GM12875 (cell line): ENCODE results near the gene PAX5.

Experiments used
- H3K4me3 ChIP-seq: one replicate; pipeline ENCODE4 v1.5.1; 2011; ENCODE audit warnings: low read depth, low read length, control low read depth
- TF ChIP-seq, protein P1 (sequence below): IDR thresholded peaks from 2 replicates; pipeline ENCODE4 v1.5.1; 2011; ENCODE audit warnings: low read depth, mild to moderate bottlenecking, control low read depth, inconsistent platforms, low read length, moderate library complexity, borderline replicate concordance; ENCODE audit not compliant: insufficient read depth

PAX5 gene

DNA sequence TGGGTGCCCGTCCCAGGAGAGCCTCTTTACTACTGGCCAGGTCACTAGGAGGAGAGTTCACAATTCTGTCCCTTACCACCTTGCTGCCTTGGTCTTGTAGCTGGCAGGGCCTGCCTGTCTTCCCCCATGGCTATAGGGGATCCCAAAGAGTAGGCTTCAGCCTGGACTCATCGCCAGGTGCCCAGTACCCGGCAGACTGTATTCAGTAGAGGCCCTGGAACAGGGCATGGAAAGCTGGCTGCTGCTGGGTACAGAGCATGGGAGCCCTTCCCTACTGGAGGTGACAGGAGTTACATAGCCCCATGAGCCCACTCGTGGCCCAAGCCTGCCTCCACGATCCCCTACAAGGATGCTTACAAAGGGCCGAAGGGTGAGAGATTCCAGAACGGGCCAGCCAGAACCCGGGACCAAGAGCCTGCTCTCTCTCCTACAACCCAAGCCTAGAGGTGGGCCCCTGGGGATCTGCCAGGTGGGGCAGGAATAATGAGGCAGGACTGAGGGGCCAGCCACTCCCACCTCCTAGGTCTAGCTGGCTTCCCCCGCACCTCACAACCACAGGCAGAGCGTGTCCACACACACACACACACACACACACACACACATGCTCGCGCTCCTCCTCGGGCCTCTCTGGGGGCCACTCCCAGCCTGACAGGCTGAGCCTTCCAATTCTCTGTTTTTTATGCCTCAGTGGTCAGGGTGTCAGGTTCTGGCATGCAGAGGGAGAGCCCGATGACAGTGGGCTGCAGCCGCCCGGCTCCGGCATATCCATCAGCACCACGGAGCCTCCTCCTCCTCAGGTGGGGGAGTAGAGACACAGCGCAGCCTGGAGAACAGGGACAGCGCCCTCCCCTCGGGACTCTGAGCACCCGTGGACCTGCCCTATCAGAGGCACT, 186.0 kb downstream of the PAX5 start:
- H3K4me3 ChIP-seq = no peak overlapping the region
- TF ChIP-seq, protein P1, sequence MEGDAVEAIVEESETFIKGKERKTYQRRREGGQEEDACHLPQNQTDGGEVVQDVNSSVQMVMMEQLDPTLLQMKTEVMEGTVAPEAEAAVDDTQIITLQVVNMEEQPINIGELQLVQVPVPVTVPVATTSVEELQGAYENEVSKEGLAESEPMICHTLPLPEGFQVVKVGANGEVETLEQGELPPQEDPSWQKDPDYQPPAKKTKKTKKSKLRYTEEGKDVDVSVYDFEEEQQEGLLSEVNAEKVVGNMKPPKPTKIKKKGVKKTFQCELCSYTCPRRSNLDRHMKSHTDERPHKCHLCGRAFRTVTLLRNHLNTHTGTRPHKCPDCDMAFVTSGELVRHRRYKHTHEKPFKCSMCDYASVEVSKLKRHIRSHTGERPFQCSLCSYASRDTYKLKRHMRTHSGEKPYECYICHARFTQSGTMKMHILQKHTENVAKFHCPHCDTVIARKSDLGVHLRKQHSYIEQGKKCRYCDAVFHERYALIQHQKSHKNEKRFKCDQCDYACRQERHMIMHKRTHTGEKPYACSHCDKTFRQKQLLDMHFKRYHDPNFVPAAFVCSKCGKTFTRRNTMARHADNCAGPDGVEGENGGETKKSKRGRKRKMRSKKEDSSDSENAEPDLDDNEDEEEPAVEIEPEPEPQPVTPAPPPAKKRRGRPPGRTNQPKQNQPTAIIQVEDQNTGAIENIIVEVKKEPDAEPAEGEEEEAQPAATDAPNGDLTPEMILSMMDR = no peak

DNA sequence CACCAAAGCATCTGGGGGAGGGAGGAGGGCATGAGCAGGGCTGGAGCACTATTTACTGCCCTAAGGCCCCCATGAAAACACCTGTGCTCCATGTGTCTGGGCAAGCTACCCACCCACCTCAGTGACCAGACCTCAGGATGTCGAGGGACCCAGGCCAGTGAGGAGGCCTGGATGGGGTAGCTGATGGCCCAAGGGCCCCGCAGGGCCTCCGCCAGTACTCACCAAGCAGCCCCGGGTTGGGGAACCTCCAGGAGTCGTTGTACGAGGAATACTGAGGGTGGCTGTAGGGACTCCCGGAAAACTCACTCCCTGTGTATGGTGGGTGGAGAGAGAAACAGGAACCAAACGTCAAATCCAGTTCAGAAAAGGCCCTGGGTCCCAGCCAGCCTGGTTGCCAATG, 187.4 kb downstream of the PAX5 start:
- H3K4me3 ChIP-seq = no peak overlapping the region
- TF ChIP-seq, protein P1 = no peak

DNA sequence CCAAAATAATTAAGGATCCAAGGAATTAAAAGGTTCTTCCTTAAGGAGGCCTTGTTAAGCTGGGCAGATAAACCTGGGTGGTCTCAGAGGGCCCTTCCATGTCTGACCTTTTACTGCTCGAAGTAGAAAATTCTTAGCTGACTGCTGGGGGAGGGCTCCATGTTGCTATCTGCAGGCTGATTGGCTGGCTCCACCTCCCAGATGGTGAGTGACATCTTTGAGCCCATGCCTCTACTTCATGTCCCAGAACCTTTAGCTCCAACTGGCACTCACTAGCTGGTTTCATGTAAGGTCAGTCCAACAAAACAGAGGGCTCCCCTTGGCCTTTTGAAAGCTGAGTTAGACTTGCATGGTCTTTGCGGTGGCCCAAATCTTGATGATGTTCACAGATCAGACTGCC, 188.2 kb downstream of the PAX5 start:
- H3K4me3 ChIP-seq = no peak overlapping the region
- TF ChIP-seq, protein P1 = no peak

DNA sequence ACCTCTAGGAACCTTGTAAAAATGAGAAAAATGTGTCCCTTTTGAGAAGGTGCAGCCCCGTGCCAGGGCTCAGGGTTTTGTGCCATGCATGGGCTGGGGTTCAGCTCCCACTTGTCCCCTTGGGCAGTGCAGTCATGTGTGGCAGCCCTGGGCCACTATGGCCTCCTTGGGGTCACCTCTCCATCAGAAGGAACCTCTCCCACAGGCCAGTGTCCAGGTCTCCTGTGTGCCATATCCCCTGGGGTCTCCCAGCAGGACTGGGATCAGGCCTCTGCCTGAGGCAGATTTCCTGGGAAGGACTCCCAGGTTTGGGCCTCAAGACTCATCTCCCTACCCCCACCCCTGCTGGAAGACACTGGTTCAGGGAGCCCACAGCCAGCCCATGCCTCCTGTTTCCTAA, 189.1 kb downstream of the PAX5 start:
- no peak overlapping the region for H3K4me3 ChIP-seq
- TF ChIP-seq, protein P1 = no peak

DNA sequence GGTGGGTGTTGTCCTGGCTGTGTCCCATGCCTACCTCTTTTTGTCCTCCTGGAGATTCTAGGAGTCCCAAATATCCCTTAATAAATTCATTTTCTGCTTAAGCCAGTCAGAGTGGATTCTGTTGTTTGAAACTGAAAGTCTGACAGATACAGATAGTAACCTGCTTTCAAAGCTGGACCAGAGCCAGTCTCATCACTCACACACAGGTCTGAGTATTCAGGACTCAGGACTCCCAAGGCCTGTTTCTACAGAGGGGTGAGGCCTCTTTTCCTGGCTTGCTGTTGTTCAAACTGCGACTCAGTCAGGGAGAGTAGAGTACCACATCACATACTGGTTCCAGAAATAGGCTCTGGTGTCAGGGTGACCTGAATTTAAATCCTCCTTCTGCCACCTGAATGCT, 190.1 kb downstream of the PAX5 start:
- TF ChIP-seq, protein P1 = no peak
- H3K4me3 ChIP-seq = no peak overlapping the region

DNA sequence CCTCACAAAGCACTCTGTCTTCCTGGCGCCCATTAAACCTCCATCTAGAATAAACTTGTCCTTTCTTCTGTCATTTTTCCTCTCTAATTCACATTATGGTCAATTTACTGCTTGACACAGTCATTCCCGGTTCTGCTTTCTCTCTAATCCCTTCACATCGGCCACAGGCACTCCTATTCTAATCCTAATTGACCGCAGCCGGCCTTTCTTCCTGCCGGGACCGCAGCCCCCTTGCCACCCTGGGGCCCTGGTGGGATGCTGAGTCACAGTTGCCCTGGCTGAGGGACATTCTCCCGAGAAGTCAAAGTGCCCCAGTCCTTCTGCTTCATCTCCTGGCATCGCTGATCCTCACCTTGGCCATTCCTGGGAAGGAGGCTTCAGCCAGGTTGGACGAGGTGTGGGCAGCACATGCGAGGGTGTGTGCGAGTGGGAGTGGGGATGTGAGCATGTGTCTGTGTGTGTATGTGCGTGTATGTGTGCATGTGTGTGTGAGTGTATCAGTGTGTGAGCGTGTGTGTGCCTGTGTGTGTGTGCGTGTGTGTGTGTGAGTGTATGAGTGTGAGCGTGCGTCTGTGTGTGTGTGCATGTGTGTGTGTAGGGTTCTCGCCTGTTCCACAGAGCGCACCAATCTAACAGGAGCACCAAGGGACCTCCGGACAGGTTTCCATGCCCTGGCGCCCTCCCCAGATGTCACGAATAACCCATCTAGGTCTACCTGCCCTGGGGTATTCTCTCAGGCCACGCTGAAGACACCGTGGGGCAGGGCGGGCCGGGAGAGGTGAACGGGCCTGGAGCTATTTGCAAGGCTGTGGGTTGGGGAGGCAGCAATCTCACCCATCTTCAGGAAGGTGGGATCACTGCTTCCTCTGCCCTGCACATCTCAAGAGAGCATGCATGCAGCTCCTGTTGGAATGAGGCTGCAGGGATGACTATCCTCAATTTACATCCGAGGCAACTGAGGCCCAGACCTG, 191.2 kb downstream of the PAX5 start:
- TF ChIP-seq, protein P1 = no peak
- H3K4me3 ChIP-seq = no peak overlapping the region
